ENCODE measurements around the gene C10orf90.

Gene C10orf90

DNA sequence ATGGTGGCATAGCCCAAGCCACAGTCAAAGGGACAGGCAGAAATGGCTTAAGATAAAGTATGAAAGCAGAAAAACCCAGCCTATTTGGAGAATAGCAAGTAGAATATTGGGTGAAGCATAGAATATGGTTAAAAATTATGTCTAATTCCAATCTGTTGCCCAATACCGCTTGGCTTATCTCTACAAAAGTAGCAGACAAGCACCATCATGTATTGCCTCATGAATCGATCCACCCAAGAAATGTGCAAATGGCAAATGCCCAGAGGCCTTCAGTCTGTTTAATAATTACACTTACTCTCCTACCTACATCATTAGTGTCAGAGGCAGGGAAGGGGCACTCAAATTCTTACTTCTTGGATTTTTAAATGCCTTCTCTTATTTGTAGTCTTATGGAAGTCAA lies 151.3 kb downstream of the C10orf90 start:
- Histone ChIP-seq H3K4me1 (no peaks in the 10 kb centered on the region), H3K9ac (no peak overlapping the region), H3K4me2 (no peak overlapping the region), H3K4me3 (no peak overlapping the region), H3K36me3 (no peaks in the 10 kb centered on the region), H4K20me1 (no peaks in the 10 kb centered on the region), H3K9me3 (no peaks in the 10 kb centered on the region), H3K27ac (no peak overlapping the region), H3K27me3 (no peaks in the 10 kb centered on the region)
- no peak for TF ChIP-seq Cebpa-rat (IDR thresholded peaks at IDR 0.05)

DNA sequence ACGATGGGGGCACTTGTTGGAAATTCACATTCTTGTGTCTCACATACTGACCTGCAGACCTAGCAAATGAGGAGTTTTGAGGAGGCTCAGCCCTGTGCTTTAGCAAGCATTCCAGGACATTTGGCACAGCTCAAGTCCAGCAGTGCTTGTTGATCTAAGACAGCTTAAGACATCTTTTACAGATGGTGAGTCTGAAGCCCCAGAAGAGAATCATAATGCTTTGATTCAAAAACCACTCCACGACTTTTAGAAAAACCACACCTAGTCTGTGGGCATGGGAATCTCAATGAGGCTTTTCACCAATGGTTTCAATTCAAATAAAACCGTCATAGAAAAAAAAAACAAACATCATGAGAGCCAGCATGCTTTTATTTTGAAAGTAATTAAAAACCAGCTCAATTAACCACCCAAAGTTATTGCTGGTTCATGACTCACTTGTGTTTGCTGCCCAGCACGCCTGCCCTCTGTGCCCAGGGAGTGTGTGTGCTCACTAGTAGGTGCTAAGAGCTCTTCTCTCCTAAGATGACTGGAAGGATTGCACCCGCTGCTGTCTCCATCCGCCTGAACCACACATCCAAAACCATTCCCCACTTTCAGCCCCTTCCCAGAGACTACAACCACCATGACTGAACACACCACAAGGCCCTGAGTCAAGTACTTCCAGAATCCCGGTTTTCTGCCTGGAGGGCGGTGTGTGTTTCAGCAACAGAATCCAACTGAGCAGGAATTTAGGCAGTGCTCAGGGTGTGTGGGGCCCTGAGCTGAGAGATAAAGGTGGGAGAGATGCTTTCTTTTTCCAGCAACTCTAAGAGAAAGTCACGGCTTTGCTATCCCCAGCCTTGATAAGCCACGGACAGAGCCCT lies 152.0 kb downstream of the C10orf90 start:
- Histone ChIP-seq H3K9ac (no peak overlapping the region), H3K27ac (no peak overlapping the region), H3K4me1 (no peaks in the 10 kb centered on the region), H3K4me3 (no peak overlapping the region), H3K4me2 (no peak overlapping the region), H3K9me3 (no peaks in the 10 kb centered on the region), H4K20me1 (no peaks in the 10 kb centered on the region), H3K36me3 (no peaks in the 10 kb centered on the region), H3K27me3 (no peaks in the 10 kb centered on the region)
- TF ChIP-seq Cebpa-rat (IDR thresholded peaks at IDR 0.05) = no peak

DNA sequence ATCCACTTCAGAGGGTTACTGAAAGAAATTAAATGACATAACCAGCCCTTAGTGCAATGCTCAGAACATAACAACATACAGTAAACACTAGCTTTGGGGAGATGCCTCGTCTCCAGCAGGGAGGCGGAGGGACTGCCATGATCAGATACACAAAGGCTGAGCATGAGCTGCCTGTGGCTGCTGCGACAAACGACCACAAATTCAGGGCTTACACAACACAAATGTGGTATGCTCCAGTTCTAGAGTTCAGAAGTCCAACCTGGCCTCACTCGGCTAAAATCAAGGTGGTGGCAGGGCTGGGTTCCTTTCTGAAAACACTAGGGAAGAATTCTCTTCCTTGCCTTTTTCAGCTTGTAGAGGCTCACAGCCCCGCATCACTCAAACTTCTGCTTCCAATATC lies 154.0 kb downstream of the C10orf90 start:
- H3K9ac ChIP-seq = no peak overlapping the region
- H3K4me3 ChIP-seq = no peak overlapping the region
- H3K27ac ChIP-seq = no peak overlapping the region
- no peaks in the 10 kb centered on the region for H3K27me3 ChIP-seq
- H3K4me2 ChIP-seq = no peak overlapping the region
- H4K20me1 ChIP-seq = no peaks in the 10 kb centered on the region
- no peaks in the 10 kb centered on the region for H3K9me3 ChIP-seq
- no peaks in the 10 kb centered on the region for H3K36me3 ChIP-seq
- TF ChIP-seq Cebpa-rat (IDR thresholded peaks at IDR 0.05) = no peak
- no peaks in the 10 kb centered on the region for H3K4me1 ChIP-seq

DNA sequence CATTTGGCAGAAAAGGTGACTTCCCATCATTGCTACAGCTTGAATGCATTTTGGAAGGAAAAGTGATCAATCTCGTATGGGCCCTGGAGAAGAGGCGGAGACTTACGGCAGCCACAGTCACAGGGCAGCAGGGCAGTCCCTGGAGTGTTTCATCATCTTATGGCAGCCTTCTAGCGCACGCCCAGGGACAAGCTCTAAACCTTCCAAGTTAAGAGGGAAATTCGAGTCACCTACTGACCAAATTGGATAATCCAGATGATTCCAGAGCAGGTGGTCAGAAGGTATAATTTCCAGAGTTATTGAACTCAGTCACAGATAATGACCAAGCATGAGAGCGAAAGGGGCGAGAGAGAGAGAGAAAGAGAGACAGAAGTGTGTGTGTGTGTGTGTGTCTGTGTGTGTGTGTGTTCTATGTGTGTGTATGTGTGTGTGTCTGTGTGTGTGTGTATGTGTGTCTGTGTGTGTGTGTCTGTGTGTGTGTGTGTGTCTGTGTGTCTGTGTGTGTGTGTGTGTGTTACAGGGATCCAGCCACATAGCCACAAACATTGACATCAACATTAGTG lies 158.5 kb downstream of the C10orf90 start:
- no peaks in the 10 kb centered on the region for H3K36me3 ChIP-seq
- H3K4me2 ChIP-seq = no peak overlapping the region
- no peaks in the 10 kb centered on the region for H3K9me3 ChIP-seq
- no peak for TF ChIP-seq Cebpa-rat (IDR thresholded peaks at IDR 0.05)
- H3K9ac ChIP-seq = no peak overlapping the region
- no peaks in the 10 kb centered on the region for H3K4me1 ChIP-seq
- no peaks in the 10 kb centered on the region for H3K27me3 ChIP-seq
- no peaks in the 10 kb centered on the region for H4K20me1 ChIP-seq
- H3K27ac ChIP-seq = no peak overlapping the region
- no peak overlapping the region for H3K4me3 ChIP-seq

DNA sequence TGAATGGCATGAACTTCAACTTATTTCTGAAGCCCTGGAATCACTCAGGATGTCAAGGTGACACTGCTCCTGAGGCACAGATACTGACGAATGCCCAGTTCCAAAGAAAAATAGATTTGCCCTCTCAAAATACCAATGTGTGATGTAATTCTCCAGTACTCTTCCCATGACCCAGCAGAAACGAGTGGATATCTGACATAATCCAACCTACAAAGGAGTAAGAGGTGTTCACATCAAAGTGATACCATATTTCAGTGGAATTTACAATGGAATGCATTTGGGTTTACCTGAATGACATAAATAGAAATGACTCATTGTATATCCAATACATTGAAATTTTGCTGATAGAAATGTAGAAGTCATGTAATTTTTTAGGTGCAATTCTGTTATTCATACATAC lies 161.3 kb downstream of the C10orf90 start:
- TF ChIP-seq Cebpa-rat (IDR thresholded peaks at IDR 0.05) = no peak
- Histone ChIP-seq H3K36me3 (no peaks in the 10 kb centered on the region), H3K9ac (no peak overlapping the region), H4K20me1 (no peaks in the 10 kb centered on the region), H3K4me2 (no peak overlapping the region), H3K27ac (no peak overlapping the region), H3K9me3 (no peaks in the 10 kb centered on the region), H3K4me1 (no peaks in the 10 kb centered on the region), H3K4me3 (no peak overlapping the region), H3K27me3 (no peaks in the 10 kb centered on the region)

DNA sequence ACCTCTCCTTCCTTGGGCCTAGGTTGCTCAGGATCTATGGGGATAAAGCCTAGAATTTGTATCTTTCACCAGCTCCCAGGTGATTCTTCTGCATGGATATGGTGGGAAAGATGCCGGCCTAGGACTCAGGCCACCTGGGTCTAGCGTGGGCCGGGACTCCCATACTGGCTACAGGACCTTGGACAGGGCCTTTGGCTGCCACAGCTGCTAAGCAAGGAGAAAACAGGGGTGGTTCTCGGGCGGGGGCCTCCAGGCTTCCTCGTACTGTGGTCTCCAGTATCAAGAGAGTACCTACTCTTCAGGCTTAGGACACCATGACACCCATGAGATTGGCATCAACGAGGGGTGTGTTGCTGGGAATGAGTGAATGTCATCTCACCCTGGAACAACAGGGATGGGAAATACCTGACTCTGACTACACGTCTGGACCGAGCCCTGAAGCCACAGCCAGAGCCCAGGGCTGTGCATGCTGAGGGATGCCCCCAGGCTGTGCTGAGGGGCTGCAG lies 161.9 kb downstream of the C10orf90 start:
- Histone ChIP-seq H3K27me3 (no peaks in the 10 kb centered on the region), H3K4me3 (no peak overlapping the region), H4K20me1 (no peaks in the 10 kb centered on the region), H3K4me2 (no peak overlapping the region), H3K9ac (no peak overlapping the region), H3K9me3 (no peaks in the 10 kb centered on the region), H3K4me1 (no peaks in the 10 kb centered on the region), H3K36me3 (no peaks in the 10 kb centered on the region), H3K27ac (no peak overlapping the region)
- no peak for TF ChIP-seq Cebpa-rat (IDR thresholded peaks at IDR 0.05)

DNA sequence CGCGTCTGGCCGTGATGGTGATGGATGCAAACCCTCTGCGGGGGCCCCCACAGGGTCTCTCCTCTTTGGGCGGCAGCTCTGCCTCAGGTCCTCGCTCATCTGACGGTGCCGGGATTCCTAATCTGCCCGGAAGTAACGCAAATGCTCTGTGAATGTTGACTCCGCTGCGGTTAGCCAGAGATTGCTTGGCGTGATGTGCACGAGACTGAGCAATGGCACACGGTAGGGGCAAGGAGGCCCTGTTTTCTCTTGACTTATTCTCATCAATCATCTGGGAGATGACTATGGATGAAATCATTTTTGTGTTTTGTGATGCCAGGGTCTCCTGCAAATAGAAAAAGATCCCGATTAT lies 165.8 kb downstream of the C10orf90 start:
- Histone ChIP-seq H3K27me3 (no peaks in the 10 kb centered on the region), H4K20me1 (no peaks in the 10 kb centered on the region), H3K9me3 (no peaks in the 10 kb centered on the region), H3K36me3 (no peaks in the 10 kb centered on the region), H3K4me2 (no peak overlapping the region), H3K4me3 (no peak overlapping the region), H3K9ac (no peak overlapping the region), H3K4me1 (no peaks in the 10 kb centered on the region), H3K27ac (no peak overlapping the region)
- TF ChIP-seq Cebpa-rat (IDR thresholded peaks at IDR 0.05) = no peak

DNA sequence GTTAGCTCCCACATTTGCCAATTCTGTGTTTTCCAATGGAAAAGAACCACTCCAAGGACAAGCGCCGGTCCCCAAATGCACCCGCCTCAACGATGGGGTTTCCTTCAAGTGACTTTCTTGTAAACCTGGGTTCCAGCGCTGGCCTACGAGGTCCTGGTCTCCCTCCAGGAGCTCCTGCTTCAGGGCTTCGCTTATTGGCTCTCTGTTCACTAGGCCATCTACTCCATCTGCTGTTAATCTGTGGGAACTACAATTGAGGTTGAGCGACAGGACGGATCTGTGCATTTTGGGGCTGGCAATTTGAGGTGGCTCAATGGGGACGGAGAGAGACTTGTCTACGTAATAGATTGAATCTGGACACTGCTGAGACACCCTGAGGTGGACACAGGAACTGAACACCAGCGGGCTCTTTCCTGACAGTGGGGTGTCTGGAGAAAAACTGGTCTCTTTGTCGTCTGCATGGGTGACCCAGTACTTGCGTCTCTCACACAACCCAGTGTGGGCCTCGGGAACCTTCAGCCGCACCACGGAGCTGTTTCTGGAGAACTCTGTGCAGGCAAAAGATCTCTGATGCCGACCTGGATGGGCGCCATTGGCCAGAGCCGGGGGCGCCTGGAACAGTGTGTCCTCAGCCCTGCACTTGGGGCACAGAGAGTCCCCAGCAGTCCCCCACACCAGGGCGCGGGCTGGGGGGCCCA lies 166.3 kb downstream of the C10orf90 start:
- H3K4me1 ChIP-seq = no peaks in the 10 kb centered on the region
- TF ChIP-seq Cebpa-rat (IDR thresholded peaks at IDR 0.05) = no peak
- no peaks in the 10 kb centered on the region for H3K9me3 ChIP-seq
- H3K4me2 ChIP-seq = no peak overlapping the region
- no peaks in the 10 kb centered on the region for H3K36me3 ChIP-seq
- no peak overlapping the region for H3K27ac ChIP-seq
- no peaks in the 10 kb centered on the region for H3K27me3 ChIP-seq
- no peak overlapping the region for H3K4me3 ChIP-seq
- no peaks in the 10 kb centered on the region for H4K20me1 ChIP-seq
- H3K9ac ChIP-seq = no peak overlapping the region

DNA sequence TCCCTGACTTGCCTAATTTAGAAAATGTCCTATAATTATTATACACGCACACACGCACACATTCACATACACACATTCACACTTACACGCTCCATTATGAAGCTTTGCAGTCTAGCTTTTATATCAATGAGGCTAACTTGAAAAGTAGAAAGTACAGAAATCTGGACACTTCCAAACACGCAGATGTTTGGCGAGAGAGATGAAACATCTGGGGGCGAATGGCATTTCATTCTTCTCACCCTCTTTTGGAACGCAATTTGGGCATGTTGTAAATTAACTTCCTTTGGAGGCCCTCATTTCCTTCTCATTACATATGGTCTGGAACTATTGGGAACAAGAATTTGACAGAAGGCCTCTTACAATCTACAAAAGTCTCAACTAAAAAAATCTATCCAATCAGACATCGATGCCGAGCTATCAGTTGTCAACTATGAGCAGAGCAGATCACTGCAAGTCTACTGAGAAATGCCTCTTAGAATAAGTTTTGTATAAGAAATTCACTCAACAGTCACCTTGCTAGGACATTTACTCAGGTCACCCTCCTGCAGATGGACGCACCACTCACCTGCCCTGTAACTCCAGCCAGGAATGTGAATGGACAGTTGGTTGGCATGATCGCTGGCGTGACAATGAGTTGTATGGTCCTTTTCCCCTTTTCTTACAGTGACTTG lies 167.0 kb downstream of the C10orf90 start:
- Histone ChIP-seq H3K9me3 (no peaks in the 10 kb centered on the region), H3K4me3 (no peak overlapping the region), H4K20me1 (no peaks in the 10 kb centered on the region), H3K27me3 (no peaks in the 10 kb centered on the region), H3K27ac (no peak overlapping the region), H3K9ac (no peak overlapping the region), H3K4me2 (no peak overlapping the region), H3K36me3 (no peaks in the 10 kb centered on the region), H3K4me1 (no peaks in the 10 kb centered on the region)
- TF ChIP-seq Cebpa-rat (IDR thresholded peaks at IDR 0.05) = no peak

Measured in BLaER1 (cell line).